ENCODE data around the gene WDR13. TPM values are rescaled to one million over a fixed set of nuclear protein-coding genes. Genes with fewer than 3 reads are reported as not detected.

The WDR13 gene
- total and polyA plus RNA-seq, 7 donors: 98.1 to 132 (median 106) TPM

- Histone ChIP-seq H3K36me3 (no peaks in the 10 kb centered on the region), H3K4me1 (peaks cover 0 to 7% (median 2%) of the 10 kb centered on the region in 4 donors), H3K4me3 (no peak overlapping the region), H3K9me3 (no peaks in the 10 kb centered on the region), H3K27ac (no peak overlapping the region), H3K27me3 (no peaks in the 10 kb centered on the region)
- intact Hi-C loops (cut with DNase I): no loop called here
- TF ChIP-seq POLR2A (IDR thresholded peaks at IDR 0.05) (no peak), CTCF (IDR thresholded peaks at IDR 0.05) (peak in 2 of 4 experiments; percentile 31 to 39), EP300 (IDR thresholded peaks at IDR 0.05) (no peak), POLR2AphosphoS5 (IDR thresholded peaks at IDR 0.05) (peak in 1 of 4 donors; percentile 26)
- peak; percentile 85 for DNase-seq
- 7 to 14% methylated on average over 18 of the region's 18 CpGs for WGBS, 2 donors
These were observed 34.2 kb downstream of the WDR13 start for GRCh38 chrX:48631376-48632090.

- Histone ChIP-seq H3K9me3 (no peaks in the 10 kb centered on the region), H3K4me1 (peaks cover 0 to 7% (median 2%) of the 10 kb centered on the region in 4 donors), H3K36me3 (no peaks in the 10 kb centered on the region), H3K4me3 (no peak overlapping the region), H3K27me3 (no peaks in the 10 kb centered on the region), H3K27ac (no peak overlapping the region)
- intact Hi-C loops (cut with DNase I): no loop called here
- TF ChIP-seq POLR2A (IDR thresholded peaks at IDR 0.05) (no peak), EP300 (IDR thresholded peaks at IDR 0.05) (no peak), CTCF (IDR thresholded peaks at IDR 0.05) (no peak), POLR2AphosphoS5 (IDR thresholded peaks at IDR 0.05) (no peak)
- DNase-seq: no peak
- WGBS, 2 donors: 84 to 85% methylated on average over 10 of the region's 10 CpGs
These were observed 34.9 kb downstream of the WDR13 start for GRCh38 chrX:48632207-48632606.

GRCh38 chrX:48636301-48636700 is 39.0 kb downstream of the WDR13 start:
- H3K36me3 ChIP-seq: no peaks in the 10 kb centered on the region
- H3K4me3 ChIP-seq: no peak overlapping the region
- peaks cover 0 to 7% (median 2%) of the 10 kb centered on the region in 4 donors for H3K4me1 ChIP-seq
- DNase-seq: no peak
- H3K27me3 ChIP-seq: no peaks in the 10 kb centered on the region
- intact Hi-C loops (cut with DNase I): no loop called here
- H3K9me3 ChIP-seq: no peaks in the 10 kb centered on the region
- 79% methylated on average over 1 of the region's 1 CpG for WGBS, 2 donors
- no peak overlapping the region for H3K27ac ChIP-seq
- TF ChIP-seq EP300 (IDR thresholded peaks at IDR 0.05): no peak
- TF ChIP-seq CTCF (IDR thresholded peaks at IDR 0.05): no peak
- no peak for TF ChIP-seq POLR2AphosphoS5 (IDR thresholded peaks at IDR 0.05)
- TF ChIP-seq POLR2A (IDR thresholded peaks at IDR 0.05): no peak

GRCh38 chrX:48636776-48637175 is 39.5 kb downstream of the WDR13 start:
- Histone ChIP-seq H3K4me3 (no peak overlapping the region), H3K27ac (no peak overlapping the region), H3K4me1 (peaks cover 0 to 3% (median under 1%) of the 10 kb centered on the region in 4 donors), H3K36me3 (no peaks in the 10 kb centered on the region), H3K9me3 (no peaks in the 10 kb centered on the region), H3K27me3 (no peaks in the 10 kb centered on the region)
- 57 to 64% methylated on average over 2 of the region's 2 CpGs for WGBS, 2 donors
- intact Hi-C loops (cut with DNase I): no loop called here
- DNase-seq: peak; percentile 13
- TF ChIP-seq EP300 (IDR thresholded peaks at IDR 0.05): no peak
- no peak for TF ChIP-seq CTCF (IDR thresholded peaks at IDR 0.05)
- TF ChIP-seq POLR2AphosphoS5 (IDR thresholded peaks at IDR 0.05): no peak
- TF ChIP-seq POLR2A (IDR thresholded peaks at IDR 0.05): no peak

Measured in sigmoid colon (tissue), 7 donors.